Measurements from ENCODE around the gene ABCC11.

DNA sequence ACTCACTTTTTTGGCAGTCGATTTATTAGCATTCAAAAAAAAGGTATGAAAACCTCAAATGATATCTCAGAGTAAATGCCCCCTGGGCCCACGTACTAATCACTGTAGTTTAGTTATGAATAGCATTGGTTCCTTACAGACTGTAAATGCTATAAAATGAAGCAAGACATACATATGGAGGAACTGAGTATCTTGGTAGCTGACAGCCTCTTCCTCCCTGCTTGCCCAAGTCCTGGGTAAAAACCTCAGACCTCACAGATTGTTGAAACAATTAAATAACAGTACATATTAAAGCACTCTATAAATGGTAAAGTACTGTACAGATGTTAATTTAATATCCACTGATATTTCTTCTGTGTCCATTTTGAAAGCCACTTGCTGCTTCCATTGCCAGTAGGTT lies 33.2 kb upstream of the ABCC11 start:
- TF ChIP-seq, protein P1, sequence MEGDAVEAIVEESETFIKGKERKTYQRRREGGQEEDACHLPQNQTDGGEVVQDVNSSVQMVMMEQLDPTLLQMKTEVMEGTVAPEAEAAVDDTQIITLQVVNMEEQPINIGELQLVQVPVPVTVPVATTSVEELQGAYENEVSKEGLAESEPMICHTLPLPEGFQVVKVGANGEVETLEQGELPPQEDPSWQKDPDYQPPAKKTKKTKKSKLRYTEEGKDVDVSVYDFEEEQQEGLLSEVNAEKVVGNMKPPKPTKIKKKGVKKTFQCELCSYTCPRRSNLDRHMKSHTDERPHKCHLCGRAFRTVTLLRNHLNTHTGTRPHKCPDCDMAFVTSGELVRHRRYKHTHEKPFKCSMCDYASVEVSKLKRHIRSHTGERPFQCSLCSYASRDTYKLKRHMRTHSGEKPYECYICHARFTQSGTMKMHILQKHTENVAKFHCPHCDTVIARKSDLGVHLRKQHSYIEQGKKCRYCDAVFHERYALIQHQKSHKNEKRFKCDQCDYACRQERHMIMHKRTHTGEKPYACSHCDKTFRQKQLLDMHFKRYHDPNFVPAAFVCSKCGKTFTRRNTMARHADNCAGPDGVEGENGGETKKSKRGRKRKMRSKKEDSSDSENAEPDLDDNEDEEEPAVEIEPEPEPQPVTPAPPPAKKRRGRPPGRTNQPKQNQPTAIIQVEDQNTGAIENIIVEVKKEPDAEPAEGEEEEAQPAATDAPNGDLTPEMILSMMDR (IDR thresholded peaks at IDR 0.05) = no peak
- no peak for TF ChIP-seq EZH2 (IDR thresholded peaks at IDR 0.05)

Data from neural progenitor cell (in vitro differentiated cells).